Measurements from ENCODE around the gene SLC25A30.

The SLC25A30 gene

DNA sequence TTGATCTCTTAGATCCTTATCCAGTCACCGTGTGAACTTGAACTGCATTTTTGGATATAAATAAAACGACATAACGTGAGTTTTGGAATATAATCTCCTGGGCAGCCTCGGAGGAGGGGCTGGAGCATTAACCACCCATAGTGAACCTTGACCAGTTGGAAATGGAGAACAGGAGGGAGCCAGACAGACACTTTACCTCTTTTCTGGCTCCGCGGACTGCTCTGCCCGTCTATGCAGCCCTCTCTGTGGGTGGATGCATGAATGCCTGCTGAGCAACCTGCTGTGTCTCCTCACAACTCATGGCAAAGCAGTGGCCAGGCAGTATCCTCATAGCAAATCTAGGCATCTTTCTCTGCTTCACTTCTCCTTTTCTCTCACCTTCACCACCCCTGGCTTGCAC lies 36.0 kb upstream of the SLC25A30 start:
- TF ChIP-seq, protein P1, sequence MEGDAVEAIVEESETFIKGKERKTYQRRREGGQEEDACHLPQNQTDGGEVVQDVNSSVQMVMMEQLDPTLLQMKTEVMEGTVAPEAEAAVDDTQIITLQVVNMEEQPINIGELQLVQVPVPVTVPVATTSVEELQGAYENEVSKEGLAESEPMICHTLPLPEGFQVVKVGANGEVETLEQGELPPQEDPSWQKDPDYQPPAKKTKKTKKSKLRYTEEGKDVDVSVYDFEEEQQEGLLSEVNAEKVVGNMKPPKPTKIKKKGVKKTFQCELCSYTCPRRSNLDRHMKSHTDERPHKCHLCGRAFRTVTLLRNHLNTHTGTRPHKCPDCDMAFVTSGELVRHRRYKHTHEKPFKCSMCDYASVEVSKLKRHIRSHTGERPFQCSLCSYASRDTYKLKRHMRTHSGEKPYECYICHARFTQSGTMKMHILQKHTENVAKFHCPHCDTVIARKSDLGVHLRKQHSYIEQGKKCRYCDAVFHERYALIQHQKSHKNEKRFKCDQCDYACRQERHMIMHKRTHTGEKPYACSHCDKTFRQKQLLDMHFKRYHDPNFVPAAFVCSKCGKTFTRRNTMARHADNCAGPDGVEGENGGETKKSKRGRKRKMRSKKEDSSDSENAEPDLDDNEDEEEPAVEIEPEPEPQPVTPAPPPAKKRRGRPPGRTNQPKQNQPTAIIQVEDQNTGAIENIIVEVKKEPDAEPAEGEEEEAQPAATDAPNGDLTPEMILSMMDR (IDR thresholded peaks at IDR 0.05; ENCODE audit: insufficient read depth, low read length, missing control alignments) = no peak
- POLR2A ChIA-PET = no interaction called here
- no peak overlapping the region for H3K4me3 ChIP-seq (ENCODE audit: low read depth, low read length)
- DNase-seq (ENCODE audit: low read depth, low spot score) = no peak
- CTCF ChIA-PET = no interaction called here

DNA sequence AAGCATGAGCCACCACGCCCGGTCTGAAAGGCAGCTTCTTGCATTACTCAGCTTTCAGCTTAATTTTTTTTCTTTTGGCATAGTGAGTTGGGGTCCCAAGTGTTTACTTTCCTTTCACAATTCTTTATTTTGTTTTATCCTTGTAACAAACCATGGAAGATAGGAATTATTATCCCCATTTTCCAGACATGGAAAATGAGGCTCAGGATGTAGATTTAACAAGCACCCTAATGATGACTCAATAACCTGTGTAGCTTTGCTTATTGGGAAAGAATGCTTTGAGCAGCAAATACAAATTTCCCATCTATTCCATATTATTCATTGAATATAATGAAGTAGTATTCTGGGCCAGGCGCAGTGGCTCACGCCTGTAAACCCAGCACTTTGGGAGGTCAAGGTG lies 33.1 kb upstream of the SLC25A30 start:
- TF ChIP-seq, protein P1 (IDR thresholded peaks at IDR 0.05; ENCODE audit: insufficient read depth, low read length, missing control alignments) = no peak
- ChIA-PET CTCF (no interaction called here), POLR2A (no interaction called here)
- no peak for DNase-seq (ENCODE audit: low read depth, low spot score)
- H3K4me3 ChIP-seq (ENCODE audit: low read depth, low read length) = no peak overlapping the region

DNA sequence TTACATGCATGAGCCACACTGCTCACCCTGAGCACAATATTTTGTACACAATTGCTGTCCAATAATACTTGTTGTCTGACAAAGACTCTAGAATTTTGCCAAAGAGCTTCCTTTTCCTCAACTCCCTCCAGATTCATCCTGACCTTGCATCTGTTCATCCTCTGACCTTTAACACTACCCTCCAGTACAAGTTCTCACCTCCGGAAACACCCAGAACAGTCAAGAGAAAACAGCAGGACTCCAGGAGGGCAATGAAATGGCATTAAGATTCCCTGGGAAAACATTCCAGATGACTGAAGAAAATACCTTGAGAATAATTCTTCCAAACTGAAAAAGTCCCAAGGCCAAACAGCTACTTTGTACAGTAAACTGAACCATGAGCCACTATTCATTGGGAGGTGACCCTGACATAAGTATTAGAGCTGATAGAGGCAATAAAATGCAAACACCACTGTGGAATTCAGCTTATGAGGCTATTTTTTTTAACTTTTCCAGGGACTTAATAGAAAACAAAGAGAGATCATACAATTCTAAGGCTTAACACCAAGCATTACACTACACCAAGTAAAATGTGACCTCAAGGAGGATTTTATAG lies 30.9 kb upstream of the SLC25A30 start:
- DNase-seq (ENCODE audit: low read depth, low spot score) = no peak
- TF ChIP-seq, protein P1 (IDR thresholded peaks at IDR 0.05; ENCODE audit: insufficient read depth, low read length, missing control alignments) = no peak
- CTCF ChIA-PET = interaction anchor here (0.9 to 1.8 kb wide), 3 partner anchors 9 to 32 kb away, joined by 3 to 5 read pairs (median 3); no protein-coding TSS in a partner anchor
- H3K4me3 ChIP-seq (ENCODE audit: low read depth, low read length) = no peak overlapping the region
- POLR2A ChIA-PET = no interaction called here

DNA sequence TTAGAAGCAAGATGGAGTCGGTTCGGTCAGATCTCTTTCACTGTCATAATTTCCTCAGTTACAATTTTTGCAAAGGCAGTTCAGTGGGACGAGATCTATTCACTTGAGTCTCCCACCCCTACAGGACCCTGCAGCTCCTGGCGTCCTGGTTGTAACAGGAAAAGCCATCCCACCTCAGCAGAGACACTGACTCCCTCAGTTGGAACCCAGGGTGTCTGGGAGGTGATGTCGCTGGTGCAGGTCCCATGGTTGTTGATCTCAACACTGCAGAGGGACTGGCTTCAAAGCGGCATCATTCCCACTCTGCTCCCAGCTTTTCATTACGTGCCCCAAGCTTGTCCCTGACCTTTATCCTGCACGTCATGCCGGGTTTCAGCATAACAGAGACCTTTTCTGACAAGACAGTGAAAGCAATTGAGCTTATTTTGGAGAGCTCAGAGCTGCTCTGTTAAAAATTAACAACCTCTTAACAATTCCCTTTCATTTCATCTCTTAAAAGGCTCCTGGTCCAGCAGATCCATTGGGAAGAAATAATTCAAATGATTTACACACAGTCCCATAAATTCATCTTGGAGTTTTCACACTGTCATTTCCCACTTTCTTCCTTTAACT lies 29.0 kb upstream of the SLC25A30 start:
- ChIA-PET CTCF (interaction anchor here (1.1 kb wide), 1 partner anchor 76 kb away, joined by 3 read pairs; no protein-coding TSS in a partner anchor), POLR2A (no interaction called here)
- H3K4me3 ChIP-seq (ENCODE audit: low read depth, low read length) = no peak overlapping the region
- no peak for DNase-seq (ENCODE audit: low read depth, low spot score)
- TF ChIP-seq, protein P1 (IDR thresholded peaks at IDR 0.05; ENCODE audit: insufficient read depth, low read length, missing control alignments) = no peak

DNA sequence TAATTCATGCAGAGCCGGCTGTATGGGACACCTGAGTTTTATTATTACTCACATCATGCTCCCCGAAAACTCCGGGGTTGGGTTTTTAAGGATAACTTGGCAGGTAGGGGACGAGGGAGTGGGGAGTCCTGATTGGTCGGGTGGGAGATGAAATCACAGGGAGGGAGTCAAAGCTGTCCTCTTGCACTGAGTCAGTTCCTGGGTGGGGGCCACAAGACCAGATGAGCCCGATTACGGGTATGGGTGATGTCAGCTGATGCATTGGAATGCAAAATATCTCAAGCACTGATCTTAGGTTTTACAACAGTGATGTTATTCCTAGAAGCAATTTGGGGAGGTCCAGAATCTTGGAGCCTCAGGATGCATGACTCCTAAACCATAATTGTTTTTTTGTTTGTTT lies 28.0 kb upstream of the SLC25A30 start:
- TF ChIP-seq, protein P1 (IDR thresholded peaks at IDR 0.05; ENCODE audit: insufficient read depth, low read length, missing control alignments) = no peak
- no peak overlapping the region for H3K4me3 ChIP-seq (ENCODE audit: low read depth, low read length)
- DNase-seq (ENCODE audit: low read depth, low spot score) = no peak
- POLR2A ChIA-PET = no interaction called here
- CTCF ChIA-PET = no interaction called here

DNA sequence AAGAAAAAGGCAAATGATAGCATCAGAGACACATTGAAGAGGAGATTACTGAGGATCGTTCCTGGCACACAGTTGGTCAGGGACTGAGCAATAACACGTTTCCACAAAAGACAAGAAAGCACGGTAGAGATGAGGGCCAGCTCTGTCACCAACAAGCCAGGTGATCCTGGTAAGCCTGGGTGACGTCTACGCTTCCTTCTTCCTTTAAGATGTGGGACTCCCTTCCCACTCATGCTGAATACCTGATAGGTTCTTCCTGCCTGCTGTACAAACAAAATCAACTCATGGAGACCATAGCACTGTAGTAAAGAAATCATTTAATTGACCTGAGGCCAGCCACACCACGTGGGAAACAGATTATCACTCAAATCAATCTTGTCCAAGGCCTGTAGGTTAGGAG lies 26.9 kb upstream of the SLC25A30 start:
- ChIA-PET POLR2A (no interaction called here), CTCF (no interaction called here)
- no peak for DNase-seq (ENCODE audit: low read depth, low spot score)
- TF ChIP-seq, protein P1 (IDR thresholded peaks at IDR 0.05; ENCODE audit: insufficient read depth, low read length, missing control alignments) = no peak
- H3K4me3 ChIP-seq (ENCODE audit: low read depth, low read length) = no peak overlapping the region
